ENCODE results near the gene TMEM131.

TMEM131 gene

DNA sequence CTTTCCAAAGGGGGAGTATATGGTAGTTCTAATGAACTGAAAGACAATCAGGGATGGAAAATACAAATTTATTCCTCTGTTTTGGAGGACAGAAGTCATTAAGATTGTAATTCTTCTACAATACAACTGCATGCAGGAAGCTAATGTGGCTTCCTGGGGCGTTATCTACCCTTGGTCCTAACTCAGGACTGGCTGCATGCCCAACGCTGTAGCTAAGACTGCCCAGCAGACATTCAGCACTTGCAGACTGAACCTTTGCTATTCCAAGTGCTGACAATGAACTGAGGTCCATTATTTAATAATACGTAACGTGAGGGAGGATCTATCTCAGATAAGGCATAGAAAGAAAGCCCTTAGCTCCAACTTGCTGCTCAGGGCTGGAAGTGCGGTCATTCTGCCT, 229.2 kb downstream of the TMEM131 start:
- TF ChIP-seq, protein P1, sequence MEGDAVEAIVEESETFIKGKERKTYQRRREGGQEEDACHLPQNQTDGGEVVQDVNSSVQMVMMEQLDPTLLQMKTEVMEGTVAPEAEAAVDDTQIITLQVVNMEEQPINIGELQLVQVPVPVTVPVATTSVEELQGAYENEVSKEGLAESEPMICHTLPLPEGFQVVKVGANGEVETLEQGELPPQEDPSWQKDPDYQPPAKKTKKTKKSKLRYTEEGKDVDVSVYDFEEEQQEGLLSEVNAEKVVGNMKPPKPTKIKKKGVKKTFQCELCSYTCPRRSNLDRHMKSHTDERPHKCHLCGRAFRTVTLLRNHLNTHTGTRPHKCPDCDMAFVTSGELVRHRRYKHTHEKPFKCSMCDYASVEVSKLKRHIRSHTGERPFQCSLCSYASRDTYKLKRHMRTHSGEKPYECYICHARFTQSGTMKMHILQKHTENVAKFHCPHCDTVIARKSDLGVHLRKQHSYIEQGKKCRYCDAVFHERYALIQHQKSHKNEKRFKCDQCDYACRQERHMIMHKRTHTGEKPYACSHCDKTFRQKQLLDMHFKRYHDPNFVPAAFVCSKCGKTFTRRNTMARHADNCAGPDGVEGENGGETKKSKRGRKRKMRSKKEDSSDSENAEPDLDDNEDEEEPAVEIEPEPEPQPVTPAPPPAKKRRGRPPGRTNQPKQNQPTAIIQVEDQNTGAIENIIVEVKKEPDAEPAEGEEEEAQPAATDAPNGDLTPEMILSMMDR (IDR thresholded peaks at IDR 0.05; ENCODE audit: borderline replicate concordance, insufficient read depth, low read depth, low read length), result no peak
- no peak overlapping the region for H3K4me3 ChIP-seq (ENCODE audit: low read depth, low read length)

DNA sequence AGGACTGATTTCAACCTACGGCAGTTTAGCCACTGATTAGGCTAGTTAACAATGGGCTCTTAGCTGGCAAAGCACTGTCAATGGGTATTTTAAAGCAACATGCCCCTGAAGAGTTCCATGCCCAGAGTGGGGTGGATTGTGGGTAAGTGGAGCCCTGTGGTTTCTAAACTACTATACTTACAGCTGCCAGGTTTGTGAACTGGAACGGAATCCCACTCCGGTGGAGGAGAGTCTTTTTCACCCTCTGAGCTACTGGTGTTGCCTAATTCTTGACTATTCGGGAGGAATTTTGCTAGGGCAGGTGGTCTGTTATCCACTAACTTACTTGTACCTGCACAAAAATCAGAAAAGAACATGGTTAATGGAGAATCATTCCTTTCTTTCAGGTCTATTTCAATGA, 229.8 kb downstream of the TMEM131 start:
- H3K4me3 ChIP-seq (ENCODE audit: low read depth, low read length), result no peak overlapping the region
- TF ChIP-seq, protein P1 (IDR thresholded peaks at IDR 0.05; ENCODE audit: borderline replicate concordance, insufficient read depth, low read depth, low read length), result no peak

DNA sequence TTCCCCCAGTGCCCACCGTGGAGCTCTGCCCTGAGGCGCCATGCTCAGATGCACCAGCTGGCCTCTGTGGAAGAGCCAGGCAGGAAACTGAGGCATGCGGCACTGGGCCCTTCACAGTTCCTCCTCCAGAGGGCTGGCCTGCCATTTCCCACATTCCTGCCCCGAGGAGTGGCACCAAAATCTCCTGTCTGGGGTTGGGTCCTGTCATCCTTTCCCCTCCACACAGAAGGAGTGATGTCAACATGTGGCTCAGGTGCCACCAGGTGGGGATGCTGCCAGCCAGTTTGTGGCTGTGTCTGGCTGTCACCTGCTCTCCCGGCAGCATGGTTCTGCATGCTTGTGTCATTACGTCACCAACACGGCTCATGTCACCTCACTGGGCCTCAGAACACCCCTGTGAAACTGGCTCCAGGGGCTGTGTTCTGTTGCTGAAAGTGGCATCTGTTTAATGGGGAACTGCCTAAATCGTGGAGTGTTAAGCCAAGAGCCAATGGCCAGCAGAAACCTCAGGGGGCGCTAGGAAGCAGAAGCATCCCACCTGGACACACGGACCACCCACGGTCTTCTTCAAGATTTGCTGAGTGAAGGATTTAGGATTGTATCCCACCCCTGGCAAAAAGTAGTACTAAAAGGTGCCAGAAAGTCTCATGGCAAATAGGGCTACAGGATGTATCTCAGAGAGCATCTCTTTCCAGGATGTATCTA, 231.0 kb downstream of the TMEM131 start:
- no peak overlapping the region for H3K4me3 ChIP-seq (ENCODE audit: low read depth, low read length)
- TF ChIP-seq, protein P1 (IDR thresholded peaks at IDR 0.05; ENCODE audit: borderline replicate concordance, insufficient read depth, low read depth, low read length), result no peak

DNA sequence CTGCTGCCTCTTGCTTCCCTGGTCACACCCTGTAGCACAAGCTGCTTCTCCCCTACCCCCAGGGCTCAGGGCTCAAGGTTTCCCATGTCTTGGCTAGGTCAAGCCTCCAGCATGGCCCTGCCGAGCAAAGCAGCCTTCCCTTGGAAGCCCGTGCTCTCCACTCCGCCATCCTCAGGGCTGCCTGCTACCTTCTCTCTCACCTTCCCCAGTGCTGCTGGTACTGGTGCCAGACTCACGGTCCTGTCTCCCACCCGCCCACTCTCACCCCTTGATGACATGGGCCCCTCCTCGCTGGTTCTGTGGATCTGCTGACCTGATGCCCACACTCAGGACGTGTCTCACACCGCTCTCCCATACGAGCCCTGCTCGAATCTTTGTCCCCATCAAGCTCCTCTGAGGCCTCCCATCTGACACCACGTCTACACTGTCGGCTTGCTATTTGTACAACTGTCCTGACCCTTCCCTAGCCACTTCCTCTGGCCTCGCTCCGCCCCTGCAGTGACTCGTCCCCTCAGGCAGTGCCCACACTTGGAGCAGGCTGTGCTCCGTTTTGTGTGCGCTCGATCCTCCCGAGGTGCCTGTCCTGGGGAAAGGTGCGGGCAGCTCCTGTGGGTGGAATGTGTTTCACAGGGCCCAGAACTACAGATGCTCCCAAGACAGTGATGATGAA, 232.4 kb downstream of the TMEM131 start:
- TF ChIP-seq, protein P1 (IDR thresholded peaks at IDR 0.05; ENCODE audit: borderline replicate concordance, insufficient read depth, low read depth, low read length), result no peak
- no peak overlapping the region for H3K4me3 ChIP-seq (ENCODE audit: low read depth, low read length)

DNA sequence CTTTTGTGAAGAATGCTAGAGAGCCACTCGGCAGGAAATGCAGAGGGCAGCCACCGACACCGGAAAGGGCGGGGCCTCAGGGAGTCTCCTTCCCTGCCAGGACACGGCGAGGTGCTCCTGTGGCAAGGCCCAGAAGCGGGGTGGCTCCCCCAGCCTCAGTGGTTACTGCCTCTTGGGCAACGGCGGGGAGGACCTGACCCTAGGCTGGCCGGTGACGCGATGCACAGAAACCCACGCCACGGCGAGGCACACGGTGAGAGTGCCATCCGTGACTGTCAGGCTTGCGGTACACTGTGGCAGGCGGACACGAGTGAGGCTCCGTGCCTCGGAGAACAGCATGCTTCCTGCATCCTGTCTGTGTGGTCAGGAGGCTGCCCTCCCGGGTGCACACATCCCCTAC, 234.6 kb downstream of the TMEM131 start:
- TF ChIP-seq, protein P1 (IDR thresholded peaks at IDR 0.05; ENCODE audit: borderline replicate concordance, insufficient read depth, low read depth, low read length), result no peak

DNA sequence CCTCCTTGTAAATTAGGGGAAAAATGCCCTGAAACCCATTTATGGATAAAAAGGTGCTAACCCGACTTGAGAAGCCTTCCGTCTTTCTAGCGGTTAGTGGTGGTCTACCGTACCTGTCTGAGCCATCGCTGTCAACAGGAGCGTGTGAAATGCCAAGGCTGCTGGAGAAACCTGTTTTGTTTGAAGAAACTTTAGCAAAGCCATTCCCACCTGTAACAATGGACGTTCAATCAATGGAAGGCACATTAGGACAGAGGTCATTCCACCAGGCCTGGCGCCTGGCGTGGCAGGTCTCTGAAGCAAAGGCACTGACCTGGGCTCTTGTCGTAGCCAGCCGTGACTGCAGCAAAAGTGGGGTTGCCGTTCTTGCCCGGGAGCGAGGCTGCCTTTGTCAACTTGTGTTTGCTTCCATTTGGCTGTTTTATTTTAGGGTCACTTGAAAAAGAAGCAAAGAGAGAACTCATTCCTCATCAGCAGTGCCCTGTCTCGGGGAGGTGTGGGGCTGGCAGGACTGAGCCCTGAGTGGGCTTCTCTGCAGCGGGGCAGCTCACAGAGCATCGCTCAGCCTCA, 235.2 kb downstream of the TMEM131 start:
- H3K4me3 ChIP-seq (ENCODE audit: low read depth, low read length), result no peak overlapping the region
- TF ChIP-seq, protein P1 (IDR thresholded peaks at IDR 0.05; ENCODE audit: borderline replicate concordance, insufficient read depth, low read depth, low read length), result no peak

More for the DNA sequence above, 234.6 kb downstream of the TMEM131 start:
- H3K4me3 ChIP-seq (ENCODE audit: low read depth, low read length), result no peak overlapping the region
